ENCODE data around the gene GPATCH2.

GRCh38 chr1:217574265-217574949 is 56.5 kb downstream of the GPATCH2 start:
- TF ChIP-seq TAF1 (IDR thresholded peaks at IDR 0.05; ENCODE audit: borderline replicate concordance, low read depth, low read length) (no peak), CTCF (IDR thresholded peaks at IDR 0.05) (no peak), RAD21 (IDR thresholded peaks at IDR 0.05; ENCODE audit: low read length) (no peak), GABPA (IDR thresholded peaks at IDR 0.05; ENCODE audit: low read depth) (no peak), EZH2phosphoT487 (IDR thresholded peaks at IDR 0.05; ENCODE audit: borderline replicate concordance, low read depth) (no peak), FOSL2 (IDR thresholded peaks at IDR 0.05; ENCODE audit: borderline replicate concordance, low read depth) (no peak), TCF12 (IDR thresholded peaks at IDR 0.05) (no peak), RFX5 (IDR thresholded peaks at IDR 0.05; ENCODE audit: low read length) (no peak), FOXM1 (IDR thresholded peaks at IDR 0.05; ENCODE audit: low read depth) (no peak), YY1 (IDR thresholded peaks at IDR 0.05; ENCODE audit: low read depth) (no peak), GATA2 (CRISPR knock-in tag; IDR thresholded peaks at IDR 0.05) (no peak)
- TF ChIP-seq, protein P1, sequence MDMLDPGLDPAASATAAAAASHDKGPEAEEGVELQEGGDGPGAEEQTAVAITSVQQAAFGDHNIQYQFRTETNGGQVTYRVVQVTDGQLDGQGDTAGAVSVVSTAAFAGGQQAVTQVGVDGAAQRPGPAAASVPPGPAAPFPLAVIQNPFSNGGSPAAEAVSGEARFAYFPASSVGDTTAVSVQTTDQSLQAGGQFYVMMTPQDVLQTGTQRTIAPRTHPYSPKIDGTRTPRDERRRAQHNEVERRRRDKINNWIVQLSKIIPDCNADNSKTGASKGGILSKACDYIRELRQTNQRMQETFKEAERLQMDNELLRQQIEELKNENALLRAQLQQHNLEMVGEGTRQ (IDR thresholded peaks at IDR 0.05; ENCODE audit: borderline replicate concordance, low read depth, low read length), result no peak
- TF ChIP-seq, protein P2, sequence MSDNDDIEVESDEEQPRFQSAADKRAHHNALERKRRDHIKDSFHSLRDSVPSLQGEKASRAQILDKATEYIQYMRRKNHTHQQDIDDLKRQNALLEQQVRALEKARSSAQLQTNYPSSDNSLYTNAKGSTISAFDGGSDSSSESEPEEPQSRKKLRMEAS (IDR thresholded peaks at IDR 0.05; ENCODE audit: low read depth), result no peak
